ENCODE measurements around the gene SLC10A3. TPM values are rescaled to one million over a fixed set of nuclear protein-coding genes. Genes with fewer than 3 reads are reported as not detected.

Gene SLC10A3
- polyA plus RNA-seq, 1 donor, result 15.2 TPM

DNA sequence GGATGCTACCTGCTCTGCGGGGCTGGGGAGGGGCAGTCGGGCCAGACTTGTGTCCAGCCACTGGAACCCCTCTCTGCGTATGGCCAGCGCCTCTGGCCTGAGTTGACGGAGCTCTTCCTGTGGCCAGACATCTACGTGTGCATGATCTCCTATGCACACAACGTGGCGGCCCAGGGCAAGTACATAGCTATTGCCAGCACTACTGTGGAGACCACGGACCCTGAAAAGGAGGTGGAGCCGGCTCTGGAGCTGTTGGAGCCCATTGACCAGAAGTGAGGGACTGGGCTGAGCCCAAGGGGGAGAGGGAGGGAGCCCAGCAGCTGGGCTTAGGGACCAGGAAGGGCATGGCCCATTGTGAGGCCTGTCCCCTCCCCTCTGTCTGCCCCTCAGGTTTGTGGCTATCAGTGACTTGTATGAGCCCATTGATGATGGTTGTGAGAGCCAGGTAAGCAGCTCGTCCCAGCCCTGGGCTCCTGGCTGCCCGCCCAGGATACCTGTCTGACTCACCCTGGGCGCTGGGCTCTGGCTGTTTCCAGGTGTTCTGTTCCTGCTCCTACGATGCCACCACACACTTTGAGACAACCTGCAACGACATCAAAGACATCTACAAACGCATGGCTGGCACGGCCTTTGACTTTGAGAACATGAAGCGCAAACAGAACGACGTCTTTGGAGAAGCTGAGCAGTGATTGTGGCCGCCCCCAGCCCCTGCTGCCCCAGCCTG, 48.3 kb downstream of the SLC10A3 start:
- DNase-seq, result no peak

DNA sequence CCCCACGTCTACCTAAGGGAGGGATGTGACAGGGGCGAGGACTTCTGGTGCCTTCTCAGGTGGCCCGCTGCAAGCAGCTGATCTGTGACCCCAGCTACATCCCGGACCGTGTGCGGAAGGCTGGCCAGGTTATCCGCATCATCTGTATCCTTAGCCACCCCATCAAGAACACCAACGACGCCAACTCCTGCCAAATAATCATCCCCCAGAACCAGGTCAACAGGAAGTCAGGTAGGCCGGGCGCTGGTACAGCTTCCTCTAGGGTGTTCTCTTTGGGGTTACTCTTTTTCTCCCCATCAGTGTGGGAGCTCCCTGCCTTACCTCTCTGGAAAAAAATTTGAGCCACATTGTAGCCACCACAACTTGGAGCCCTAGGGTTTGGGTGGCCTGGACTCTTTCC, 48.9 kb downstream of the SLC10A3 start:
- DNase-seq, result no peak

DNA sequence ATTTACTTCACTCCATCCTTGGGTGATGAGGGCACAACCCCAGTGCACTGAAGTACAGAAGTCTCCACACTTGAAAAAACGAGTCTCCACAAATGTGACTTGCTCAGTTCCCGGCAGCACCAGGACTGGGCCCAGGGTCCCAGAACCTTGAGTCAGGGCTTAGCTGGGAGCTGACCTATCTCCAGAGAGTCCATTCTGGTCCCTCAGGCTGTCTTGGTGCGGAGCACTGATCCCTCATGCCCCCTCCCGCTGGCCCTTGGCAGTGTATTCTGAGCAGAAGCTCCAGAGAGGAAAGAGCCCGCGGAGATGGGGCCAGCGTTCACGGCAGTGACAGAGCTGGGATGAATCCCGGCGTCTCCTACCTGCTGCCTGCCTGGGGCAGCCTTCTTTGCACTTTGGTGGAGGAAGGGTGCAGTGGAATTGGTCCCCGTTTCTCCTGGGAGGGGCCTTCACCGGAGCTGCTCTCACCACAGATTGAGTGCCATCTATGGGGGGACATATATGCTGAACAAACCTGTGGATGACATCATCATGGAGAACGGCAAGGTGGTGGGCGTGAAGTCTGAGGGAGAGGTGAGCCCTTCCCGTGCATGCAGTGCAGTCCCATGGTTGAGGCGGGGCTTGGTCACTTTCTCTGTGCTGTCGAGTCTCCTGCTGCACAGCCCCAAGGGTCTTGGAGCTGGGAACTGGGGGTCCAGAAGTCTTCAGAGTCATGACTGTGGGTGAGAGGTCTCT, 49.6 kb downstream of the SLC10A3 start:
- no peak for DNase-seq

DNA sequence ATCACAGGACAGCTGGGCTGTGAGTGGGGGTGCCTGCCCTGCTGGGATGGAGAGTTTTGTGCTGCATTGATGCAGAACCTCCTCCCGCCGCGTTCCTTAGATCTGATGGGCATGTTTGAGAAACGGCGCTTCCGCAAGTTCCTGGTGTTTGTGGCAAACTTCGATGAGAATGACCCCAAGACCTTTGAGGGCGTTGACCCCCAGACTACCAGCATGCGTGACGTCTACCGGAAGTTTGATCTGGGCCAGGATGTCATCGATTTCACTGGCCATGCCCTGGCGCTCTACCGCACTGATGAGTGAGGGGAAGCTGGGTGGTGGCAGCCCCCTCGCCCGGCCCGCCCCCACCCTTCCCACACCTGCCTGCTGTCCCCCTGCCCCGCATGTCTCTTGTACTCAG, 50.6 kb downstream of the SLC10A3 start:
- DNase-seq, result no peak

DNA sequence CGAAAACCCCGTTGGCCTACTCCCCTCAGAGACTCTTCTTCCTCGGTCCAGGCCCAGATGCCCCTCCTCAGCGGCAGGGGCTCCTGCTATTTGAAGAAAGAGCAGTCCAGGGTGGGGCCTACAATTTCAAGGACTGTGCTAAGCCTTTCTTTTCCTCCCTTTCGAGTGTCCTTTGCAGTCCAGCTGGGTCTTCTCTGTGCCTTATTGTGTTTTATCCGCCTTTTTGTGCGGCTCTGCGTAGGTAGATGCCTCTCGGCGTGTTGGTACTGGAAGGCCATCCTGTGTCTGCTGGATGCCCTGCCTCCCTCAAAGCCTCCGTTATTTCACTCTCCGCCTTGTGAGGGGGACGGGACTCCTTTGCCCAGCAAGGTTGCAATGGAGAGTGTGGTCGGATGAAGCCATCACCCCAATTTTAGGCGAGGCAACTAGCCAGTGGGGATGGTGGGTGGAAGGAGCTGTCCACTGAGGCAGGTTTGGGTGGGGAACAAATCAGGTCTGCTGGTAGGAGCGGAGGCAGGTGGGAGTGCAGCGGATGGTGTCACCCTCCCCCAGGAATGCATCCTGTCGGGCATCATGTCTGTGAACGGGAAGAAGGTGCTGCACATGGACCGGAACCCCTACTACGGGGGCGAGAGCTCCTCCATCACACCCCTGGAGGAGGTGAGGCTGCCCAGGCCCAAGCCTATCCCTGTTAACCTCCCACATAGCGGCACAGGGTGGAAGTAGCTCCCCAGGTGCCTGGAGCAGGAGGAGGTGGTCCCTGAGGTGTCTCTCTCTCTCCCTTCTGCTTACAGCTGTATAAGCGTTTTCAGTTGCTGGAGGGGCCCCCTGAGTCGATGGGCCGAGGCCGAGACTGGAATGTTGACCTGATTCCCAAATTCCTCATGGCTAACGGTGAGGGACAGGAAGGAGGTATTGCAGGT, 52.2 kb downstream of the SLC10A3 start:
- DNase-seq, result no peak

Other genes with a start within 250 kb of the SLC10A3 start
- not detected for gene OPN1MW3, start 233.0 kb downstream of the SLC10A3 start, polyA plus RNA-seq (ENCODE audit: insufficient read length)
- not detected for gene TEX28, start 195.5 kb downstream of the SLC10A3 start, polyA plus RNA-seq (ENCODE audit: insufficient read length)
- gene TKTL1, start 194.8 kb downstream of the SLC10A3 start, polyA plus RNA-seq (ENCODE audit: insufficient read length), result 0.28 TPM
- gene FLNA, start 116.0 kb downstream of the SLC10A3 start, polyA plus RNA-seq (ENCODE audit: insufficient read length), result 416 TPM
- gene EMD, start 111.3 kb downstream of the SLC10A3 start, polyA plus RNA-seq (ENCODE audit: insufficient read length), result 68.2 TPM
- 2,735 TPM for gene RPL10, start 92.3 kb downstream of the SLC10A3 start, polyA plus RNA-seq (ENCODE audit: insufficient read length)
- 13.1 TPM for gene DNASE1L1, start 81.4 kb downstream of the SLC10A3 start, polyA plus RNA-seq (ENCODE audit: insufficient read length)
- 39.1 TPM for gene TAFAZZIN, start 79.1 kb downstream of the SLC10A3 start, polyA plus RNA-seq (ENCODE audit: insufficient read length)
- 140 TPM for gene ATP6AP1, start 62.0 kb downstream of the SLC10A3 start, polyA plus RNA-seq (ENCODE audit: insufficient read length)
- gene GDI1, start 53.5 kb downstream of the SLC10A3 start, polyA plus RNA-seq (ENCODE audit: insufficient read length), result 126 TPM
- 49.6 TPM for gene FAM50A, start 46.5 kb downstream of the SLC10A3 start, polyA plus RNA-seq (ENCODE audit: insufficient read length)
- gene PLXNA3, start 32.3 kb downstream of the SLC10A3 start, polyA plus RNA-seq (ENCODE audit: insufficient read length), result 60.5 TPM
- gene LAGE3, start 11.3 kb downstream of the SLC10A3 start, polyA plus RNA-seq (ENCODE audit: insufficient read length), result 8.9 TPM
- gene UBL4A, start 4.0 kb downstream of the SLC10A3 start, polyA plus RNA-seq (ENCODE audit: insufficient read length), result 24.5 TPM
- gene FAM3A, start 25.6 kb upstream of the SLC10A3 start, polyA plus RNA-seq (ENCODE audit: insufficient read length), result 28.7 TPM
- gene G6PD, start 56.2 kb upstream of the SLC10A3 start, polyA plus RNA-seq (ENCODE audit: insufficient read length), result 41.7 TPM
- 14.0 TPM for gene IKBKG, start 57.0 kb upstream of the SLC10A3 start, polyA plus RNA-seq (ENCODE audit: insufficient read length)
- gene CTAG1A, start 94.5 kb upstream of the SLC10A3 start, polyA plus RNA-seq (ENCODE audit: insufficient read length), result not detected
- not detected for gene CTAG1B, start 128.7 kb upstream of the SLC10A3 start, polyA plus RNA-seq (ENCODE audit: insufficient read length)
- gene CTAG2, start 162.9 kb upstream of the SLC10A3 start, polyA plus RNA-seq (ENCODE audit: insufficient read length), result not detected

All from left kidney (tissue), 2 donors.